Hematopoietic multipotent progenitor cell treated with erythropoietin and hydrocortisone succinate and interleukin-3 and kit ligand, for 17 days (in vitro differentiated cells): Measurements from ENCODE around the gene ADAP1.
A peak's percentile ranks its signal among the peaks of the same experiment; 100 is the strongest.
"Not testable (repeated sequence)": the region's sequence is repeated elsewhere in the genome, so short reads cannot be mapped to it uniquely, and the experiment has no call there.

ENCODE experiments used
- DNase-seq: peaks from one replicate; pipeline ENCODE4 v3.0.0-alpha.2; 2015; ENCODE audit warnings: low spot score

The ADAP1 gene, protein sequence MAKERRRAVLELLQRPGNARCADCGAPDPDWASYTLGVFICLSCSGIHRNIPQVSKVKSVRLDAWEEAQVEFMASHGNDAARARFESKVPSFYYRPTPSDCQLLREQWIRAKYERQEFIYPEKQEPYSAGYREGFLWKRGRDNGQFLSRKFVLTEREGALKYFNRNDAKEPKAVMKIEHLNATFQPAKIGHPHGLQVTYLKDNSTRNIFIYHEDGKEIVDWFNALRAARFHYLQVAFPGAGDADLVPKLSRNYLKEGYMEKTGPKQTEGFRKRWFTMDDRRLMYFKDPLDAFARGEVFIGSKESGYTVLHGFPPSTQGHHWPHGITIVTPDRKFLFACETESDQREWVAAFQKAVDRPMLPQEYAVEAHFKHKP

DNA sequence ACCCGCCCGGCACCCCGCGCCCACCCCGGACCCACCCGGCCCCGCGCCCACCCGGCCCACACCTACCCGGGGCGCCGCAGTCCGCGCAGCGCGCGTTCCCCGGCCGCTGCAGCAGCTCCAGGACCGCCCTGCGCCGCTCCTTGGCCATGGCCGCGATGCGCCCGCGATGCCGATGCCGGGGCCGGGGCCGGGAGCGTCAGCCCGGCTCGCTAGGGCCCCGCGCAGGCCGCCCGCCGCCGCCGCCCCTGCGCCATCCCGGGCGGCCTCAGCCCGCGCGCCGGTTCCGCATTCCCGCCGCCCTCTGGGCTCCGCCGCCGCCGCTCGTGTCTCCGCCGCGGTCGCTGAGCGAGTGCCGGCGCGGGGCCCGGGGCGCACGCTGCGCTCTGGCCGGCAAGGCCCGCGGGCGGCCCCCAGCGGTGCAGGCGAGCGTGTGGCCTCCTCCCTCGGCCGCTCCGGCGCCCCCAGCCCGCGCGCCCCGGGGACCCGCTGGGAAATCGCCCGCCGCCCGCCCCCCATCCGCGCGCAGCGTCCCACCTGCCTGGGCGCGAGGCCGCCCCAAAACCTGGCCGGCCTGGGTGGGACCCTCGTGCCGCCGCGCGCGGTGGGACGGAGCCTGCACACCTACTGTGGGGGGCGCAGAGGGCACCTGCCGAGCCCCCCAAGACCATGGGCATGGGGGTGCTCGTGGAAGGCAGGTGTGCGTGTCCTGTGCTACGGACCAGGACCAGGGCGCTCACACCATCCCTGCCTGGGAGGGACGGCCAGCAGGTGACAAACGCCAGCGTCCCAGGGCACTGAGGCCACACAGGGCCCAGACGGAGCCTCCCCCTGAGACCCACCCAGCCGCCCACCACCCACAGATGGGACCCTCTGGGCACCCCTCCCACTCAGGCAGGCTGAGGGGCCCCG lies at the start of gene ADAP1:
ADAP1 (minus strand) TSS at position 351 of the 909 bp plus-strand sequence; CDS start at position 148, 203 bp downstream.
- no peak for DNase-seq

GRCh38 chr7:1002445-1002844 lies 48.0 kb upstream of the ADAP1 start:
- DNase-seq = not testable (repeated sequence)

- not testable (repeated sequence) for DNase-seq
These were observed 47.5 kb upstream of the ADAP1 start for GRCh38 chr7:1002026-1002425.

DNA sequence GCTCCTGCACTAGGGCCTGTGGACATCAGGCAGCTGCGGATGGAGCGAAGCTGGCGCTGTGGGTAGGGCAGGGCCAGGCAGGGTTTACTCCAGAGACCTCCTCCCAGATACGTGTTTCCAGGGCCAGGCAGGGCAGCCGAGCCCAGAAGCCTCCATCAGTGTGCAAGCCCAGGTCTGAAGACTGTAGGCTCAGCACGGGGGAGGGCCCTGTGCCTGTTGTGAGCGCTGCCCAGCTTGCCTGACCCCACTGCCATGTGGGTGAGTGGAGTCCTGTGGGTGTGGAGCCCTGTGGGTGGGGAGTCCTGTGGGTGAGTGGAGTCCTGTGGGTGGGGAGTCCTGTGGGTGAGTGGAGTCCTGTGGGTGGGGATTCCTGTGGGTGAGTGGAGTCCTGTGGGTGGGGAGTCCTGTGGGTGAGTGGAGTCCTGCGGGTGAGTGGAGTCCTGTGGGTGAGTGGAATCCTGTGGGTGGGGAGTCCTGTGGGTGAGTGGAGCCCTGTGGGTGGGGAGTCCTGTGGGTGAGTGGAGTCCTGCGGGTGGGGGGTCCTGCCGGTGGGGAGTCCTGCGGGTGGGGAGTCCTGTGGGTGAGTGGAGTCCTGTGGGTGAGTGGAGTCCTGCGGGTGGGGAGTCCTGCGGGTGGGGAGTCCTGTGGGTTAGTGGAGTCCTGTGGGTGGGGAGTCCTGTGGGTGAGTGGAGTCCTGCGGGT lies 46.7 kb upstream of the ADAP1 start:
- not testable (repeated sequence) for DNase-seq

DNA sequence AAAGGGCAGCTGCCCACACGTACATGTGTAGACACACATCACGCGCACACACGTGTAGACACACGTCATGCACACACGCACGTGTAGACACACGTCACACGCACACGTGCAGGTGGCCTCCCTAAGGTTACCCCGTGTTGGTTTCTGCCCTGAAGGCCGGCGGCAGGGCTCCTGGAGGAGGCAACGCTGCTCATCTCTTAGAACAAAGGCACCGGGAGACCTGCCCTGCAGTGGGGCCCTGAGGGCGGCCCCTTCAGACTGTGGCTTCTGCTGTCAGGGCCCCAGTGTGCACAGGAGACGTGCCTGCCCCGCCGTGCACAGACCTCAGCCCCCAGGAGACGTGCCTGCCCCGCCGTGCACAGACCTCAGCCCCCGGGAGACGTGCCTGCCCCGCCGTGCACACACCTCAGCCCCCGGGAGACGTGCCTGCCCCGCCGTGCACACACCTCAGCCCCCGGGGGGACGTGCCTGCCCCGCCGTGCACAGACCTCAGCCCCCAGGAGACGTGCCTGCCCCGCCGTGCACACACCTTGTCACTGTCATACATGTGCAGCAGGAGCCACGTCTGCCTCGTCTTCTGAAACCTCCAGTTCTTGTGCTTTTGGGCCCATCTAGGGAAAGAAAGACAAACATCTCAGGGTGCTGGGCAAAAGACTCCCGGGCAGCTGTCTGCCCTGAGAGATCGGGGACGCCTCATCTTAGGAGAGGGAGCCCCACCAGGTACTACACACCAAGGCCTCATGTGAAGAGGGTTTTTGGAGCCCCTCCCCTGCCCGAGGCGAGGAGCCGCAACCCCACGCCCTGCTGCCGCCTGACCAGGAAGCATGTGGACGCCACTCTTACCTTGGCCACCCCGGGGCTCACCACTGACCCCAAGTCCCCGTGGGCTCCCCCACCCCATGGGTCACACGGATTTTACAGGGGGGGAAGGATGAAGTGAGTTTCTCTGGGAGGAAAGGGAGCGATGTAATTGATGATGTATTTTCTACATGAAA lies 45.8 kb upstream of the ADAP1 start:
- DNase-seq = no peak

DNA sequence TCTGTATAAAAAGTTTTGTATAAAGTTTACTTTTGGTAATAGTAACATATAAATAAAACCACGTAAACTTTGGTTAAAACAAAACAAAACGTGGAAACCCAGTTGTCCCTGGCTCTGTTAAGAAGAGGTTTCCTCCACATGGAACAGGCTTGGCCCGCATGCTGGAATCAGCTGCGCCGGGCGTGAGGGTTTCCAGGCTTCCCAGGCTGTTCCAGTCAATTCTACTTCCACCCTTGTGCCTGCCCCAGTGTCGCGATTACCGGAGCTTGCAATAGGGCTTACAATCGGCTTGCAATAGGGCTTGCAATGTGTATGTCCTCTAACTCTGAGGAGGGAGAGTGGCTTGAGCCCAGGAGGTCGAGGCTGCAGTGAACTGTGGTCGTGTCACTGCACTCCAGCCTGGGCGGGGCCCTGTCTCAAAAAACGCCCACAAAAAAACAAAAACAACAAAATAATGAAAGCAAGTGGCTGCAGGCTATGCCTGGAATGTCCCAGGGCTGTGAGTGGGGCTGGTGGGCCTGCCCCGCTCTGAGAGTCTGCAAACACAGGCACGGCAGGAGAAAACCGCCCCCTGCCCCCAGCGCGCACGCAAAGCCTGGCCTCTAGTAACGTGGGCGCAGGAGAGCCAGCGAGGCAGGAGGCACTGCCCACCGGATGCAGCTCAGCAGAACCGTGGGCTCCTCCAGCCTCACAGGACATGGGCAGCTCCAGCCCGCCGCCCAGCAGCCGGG lies 44.8 kb upstream of the ADAP1 start:
- no peak for DNase-seq

DNA sequence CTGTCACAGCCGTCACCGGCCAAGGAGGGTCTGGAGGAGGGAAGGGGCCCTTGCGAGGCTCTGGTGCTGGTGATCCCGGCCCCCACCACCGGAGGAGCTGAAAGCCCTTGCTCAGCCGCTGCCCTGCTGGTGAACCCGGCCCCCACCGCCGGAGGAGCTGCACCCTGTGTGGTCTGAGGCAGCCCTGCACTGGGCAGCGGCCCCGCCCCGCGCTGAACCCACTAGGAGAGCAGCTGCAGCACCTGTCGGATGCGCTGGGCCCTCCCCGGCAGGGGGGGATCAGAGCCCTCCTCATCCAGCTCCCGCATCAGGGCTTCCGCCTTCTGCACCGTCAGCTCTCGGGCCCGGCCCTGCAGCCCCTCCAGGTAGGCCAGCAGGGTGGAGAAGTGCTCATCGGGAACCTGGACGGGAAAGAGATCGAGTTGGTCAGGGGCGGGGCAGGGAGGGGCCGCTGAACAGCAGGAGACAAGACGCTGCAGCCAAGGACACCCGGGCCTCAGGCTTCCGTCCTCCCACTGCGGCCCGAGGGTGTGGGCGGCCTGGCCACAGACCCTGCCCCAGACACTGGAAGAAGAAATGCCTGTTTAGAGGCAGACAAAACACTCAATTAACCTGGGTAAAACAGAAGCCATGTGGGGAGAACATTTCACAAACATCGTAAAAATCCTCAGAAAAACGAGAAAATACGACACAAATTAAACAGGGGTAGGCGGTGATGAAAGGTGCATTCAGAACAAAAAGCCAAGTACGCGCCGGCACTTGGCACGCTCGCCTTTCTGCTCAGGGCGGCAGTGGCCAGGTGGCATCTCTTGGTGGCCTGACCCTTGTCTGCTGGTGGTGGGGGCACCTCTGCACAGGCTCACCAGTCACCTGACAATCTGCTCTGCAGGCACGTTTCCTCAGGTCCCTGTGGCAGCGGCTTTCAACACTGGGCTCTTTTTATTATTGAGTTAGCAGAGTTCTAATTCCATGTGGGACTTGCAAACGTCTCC lies 43.2 kb upstream of the ADAP1 start:
- no peak for DNase-seq

- no peak for DNase-seq
These were observed 41.8 kb upstream of the ADAP1 start for GRCh38 chr7:996079-996872.

DNA sequence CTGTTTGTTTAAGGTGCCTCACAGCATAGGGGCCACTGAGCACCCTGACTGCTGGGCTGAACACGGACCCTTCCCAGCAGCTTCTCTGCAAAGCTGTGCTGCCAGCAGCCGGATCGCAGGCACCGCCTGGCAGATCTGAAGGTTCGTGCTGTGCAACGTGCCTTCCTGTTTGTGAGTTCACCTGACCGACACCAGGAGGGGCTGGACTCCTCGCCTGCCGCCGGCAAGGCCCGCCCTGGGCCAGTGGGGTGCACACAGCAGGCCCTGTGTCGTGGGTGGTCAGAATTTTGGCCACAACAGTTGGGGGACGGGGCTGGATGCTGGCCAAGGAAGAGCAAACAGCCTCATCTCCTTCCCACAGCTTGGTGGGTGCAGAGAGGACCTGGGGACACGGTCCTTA lies 41.1 kb upstream of the ADAP1 start:
- DNase-seq = no peak

DNA sequence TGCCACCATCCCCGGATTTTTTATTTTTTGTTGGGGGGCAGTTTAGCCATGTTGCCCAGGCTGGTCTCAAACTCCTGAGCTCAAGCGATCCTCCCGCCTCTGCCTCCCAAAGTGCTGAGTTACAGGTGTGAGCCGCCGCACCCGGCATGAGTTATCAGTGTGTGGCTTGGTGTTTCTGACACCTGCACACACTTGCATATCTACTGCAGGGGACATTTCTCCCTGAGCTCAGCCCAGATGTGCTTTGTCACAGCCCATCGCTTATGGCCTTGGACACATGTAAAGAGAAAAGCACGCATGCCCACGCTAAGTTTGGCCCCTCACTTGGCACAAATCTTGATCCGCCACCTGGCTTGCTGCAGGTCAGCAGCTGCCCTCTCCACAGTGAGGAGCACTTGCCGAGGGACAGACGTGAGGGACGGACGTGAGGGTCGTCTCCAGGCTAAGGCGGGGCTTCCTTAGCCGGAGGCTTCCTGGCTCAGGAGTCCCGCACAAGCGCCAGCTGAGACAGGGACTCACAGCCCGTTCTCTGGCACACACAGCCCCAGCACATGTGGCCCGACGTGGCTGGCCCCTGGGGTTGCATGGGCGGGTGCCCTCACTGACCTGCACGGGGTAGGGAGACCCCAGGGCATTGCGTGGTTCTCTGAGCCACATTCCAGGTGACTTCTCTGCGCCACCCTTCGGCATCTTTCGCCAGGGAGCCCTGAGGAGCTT lies 40.3 kb upstream of the ADAP1 start:
- no peak for DNase-seq

GRCh38 chr7:992709-993607 lies 38.5 kb upstream of the ADAP1 start:
- peak; percentile 95 for DNase-seq

GRCh38 chr7:991729-992656 lies 37.5 kb upstream of the ADAP1 start:
- no peak for DNase-seq

DNA sequence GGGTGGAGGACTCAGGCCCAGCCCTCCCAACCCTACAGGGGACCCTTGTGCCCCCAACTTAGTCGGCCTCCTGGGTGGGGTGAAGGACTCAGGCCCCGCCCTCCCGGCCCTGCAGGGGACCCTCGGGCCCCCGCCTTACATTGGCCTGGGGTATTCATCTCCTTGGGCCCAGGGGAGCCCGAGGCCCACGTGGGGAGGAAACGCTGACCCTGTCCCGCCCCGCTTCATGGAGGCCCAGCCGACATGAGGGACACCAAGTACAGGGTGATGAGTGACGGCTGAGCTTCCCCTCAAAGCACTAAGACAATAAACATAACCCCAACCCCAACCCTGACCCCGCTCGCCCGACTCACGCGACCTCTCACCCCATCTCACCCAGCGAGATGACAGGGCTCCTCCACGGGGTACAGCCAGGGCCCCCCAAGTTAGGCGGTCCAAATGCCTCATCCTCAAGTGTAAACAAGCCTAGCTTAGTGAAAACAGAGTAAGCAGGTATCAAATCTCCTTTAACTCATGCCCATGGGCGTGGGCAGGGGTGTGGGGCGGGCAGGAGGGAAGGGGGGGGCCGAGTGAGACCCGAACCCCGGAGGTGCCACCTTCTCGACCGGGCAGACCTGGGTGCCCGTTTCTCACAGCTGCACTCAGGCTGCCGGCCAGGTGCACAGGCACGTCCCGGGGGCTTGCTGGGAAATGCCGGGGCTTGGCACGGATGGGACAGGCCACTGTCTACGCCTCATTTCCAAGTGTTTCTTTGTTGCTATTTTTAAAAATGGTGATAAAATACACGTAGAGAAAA lies 36.7 kb upstream of the ADAP1 start:
- no peak for DNase-seq

GRCh38 chr7:990352-990932 lies 36.0 kb upstream of the ADAP1 start:
- no peak for DNase-seq
